HG02678 (cell line): ENCODE measurements around the gene OR52N5.

Experiments used
- ATAC-seq: cut with Tn5 transposase; IDR thresholded peaks from one replicate; pipeline ENCODE4 v1.9.1; 2021; ENCODE audit warnings: mild to moderate bottlenecking, moderate library complexity; ENCODE audit not compliant: unreplicated experiment

The OR52N5 gene

DNA sequence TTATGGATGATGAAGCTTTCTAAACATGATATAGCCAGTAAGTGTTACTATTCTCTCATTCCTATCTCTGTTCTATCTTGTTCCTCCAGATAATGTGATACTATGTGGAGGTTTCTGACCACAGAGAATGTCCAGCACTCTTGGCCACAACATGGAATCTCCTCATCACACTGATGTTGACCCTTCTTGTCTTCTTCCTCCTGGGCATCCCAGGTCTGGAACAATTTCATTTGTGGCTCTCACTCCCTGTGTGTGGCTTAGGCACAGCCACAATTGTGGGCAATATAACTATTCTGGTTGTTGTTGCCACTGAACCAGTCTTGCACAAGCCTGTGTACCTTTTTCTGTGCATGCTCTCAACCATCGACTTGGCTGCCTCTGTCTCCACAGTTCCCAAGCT, 56.8 kb downstream of the OR52N5 start:
- ATAC-seq = no peak
